Tibial artery (tissue), 4 donors: ENCODE measurements around the gene MLPH.

Experiments
- DNase-seq, 2 donors: peaks; one replicate each; pipeline ENCODE4 v3.0.0-alpha.2; 2019
- H3K27ac ChIP-seq, 2 donors: fragments of 200-600 bp; sonication (generic) in 1 of 2; 1 replicate in 1 of 2; 2 replicates in 1 of 2; pipeline ENCODE4 v1.5.1; 2018 to 2019; ENCODE audit warnings: mild to moderate bottlenecking in 1 of 2
- H3K27me3 ChIP-seq, 2 donors: fragments of 200-600 bp; sonication (generic) in 1 of 2; one replicate each; pipeline versions ENCODE4 v1.5.1 to v1.6.0; 2016 to 2019
- H3K36me3 ChIP-seq, 3 donors: fragments of 200-600 bp; sonication (generic) in 2 of 3; one replicate each; pipeline ENCODE4 v1.5.1; 2016 to 2019; ENCODE audit warnings: mild to moderate bottlenecking in 2 of 3
- H3K4me1 ChIP-seq, 4 donors: fragments of 200-600 bp; sonication (generic) in 2 of 4; 1 replicate in 3 of 4; 2 replicates in 1 of 4; pipeline ENCODE4 v1.5.1; 2016 to 2019
- H3K4me3 ChIP-seq, 2 donors: fragments of 200-600 bp; sonication (generic) in 1 of 2; 1 replicate in 1 of 2; 2 replicates in 1 of 2; pipeline ENCODE4 v1.5.1; 2018 to 2019; ENCODE audit warnings: mild to moderate bottlenecking in 2 of 2
- H3K9me3 ChIP-seq, 3 donors: fragments of 200-600 bp; sonication (generic) in 1 of 3; one replicate each; pipeline ENCODE4 v1.5.1; 2016 to 2019
- intact Hi-C: fragments of 100-400 bp; cut with DNase I; formaldehyde crosslinking; loops from one replicate; pipeline ENCODE4 v1.15.0; 2023; ENCODE audit warnings: low total_unique reads
- TF ChIP-seq, protein P1 (sequence below), 2 experiments: fragments of 200-600 bp in 1 of 2; fragments of 450-650 bp in 1 of 2; IDR thresholded peaks; one replicate each; pipeline ENCODE4 v1.5.1; 2017 to 2019; ENCODE audit warnings: antibody characterized with exemption in 2 of 2, mild to moderate bottlenecking in 1 of 2, moderate library complexity in 1 of 2

Gene MLPH

DNA sequence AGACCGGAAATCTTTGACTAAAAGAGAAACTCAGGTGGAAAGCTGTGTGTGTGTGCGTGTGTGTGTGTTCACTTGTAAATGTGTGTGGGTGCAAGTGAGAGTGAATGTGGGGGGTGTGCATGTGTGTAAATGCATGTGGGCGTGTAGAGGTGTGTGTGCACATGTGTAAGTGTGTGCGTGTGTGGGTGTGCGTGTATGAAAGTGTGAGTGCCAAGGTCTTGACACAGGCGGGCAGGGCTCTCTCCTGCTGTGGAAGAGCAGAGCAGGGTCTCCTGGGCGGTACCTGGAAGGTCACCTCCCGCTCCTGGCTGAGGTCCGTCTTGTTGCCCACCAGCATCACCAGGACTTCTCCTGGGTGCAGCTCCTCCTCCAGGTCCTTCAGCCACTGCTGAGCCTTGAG, 89.9 kb downstream of the MLPH start:
- TF ChIP-seq, protein P1, sequence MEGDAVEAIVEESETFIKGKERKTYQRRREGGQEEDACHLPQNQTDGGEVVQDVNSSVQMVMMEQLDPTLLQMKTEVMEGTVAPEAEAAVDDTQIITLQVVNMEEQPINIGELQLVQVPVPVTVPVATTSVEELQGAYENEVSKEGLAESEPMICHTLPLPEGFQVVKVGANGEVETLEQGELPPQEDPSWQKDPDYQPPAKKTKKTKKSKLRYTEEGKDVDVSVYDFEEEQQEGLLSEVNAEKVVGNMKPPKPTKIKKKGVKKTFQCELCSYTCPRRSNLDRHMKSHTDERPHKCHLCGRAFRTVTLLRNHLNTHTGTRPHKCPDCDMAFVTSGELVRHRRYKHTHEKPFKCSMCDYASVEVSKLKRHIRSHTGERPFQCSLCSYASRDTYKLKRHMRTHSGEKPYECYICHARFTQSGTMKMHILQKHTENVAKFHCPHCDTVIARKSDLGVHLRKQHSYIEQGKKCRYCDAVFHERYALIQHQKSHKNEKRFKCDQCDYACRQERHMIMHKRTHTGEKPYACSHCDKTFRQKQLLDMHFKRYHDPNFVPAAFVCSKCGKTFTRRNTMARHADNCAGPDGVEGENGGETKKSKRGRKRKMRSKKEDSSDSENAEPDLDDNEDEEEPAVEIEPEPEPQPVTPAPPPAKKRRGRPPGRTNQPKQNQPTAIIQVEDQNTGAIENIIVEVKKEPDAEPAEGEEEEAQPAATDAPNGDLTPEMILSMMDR (IDR thresholded peaks at IDR 0.05): no peak
- Histone ChIP-seq H3K36me3 (peaks cover 0 to 4% (median 0%) of the 10 kb centered on the region in 3 donors), H3K27ac (no peak overlapping the region), H3K4me1 (peaks cover 0 to 23% (median 10%) of the 10 kb centered on the region in 4 donors), H3K4me3 (no peak overlapping the region), H3K9me3 (no peaks in the 10 kb centered on the region), H3K27me3 (no peaks in the 10 kb centered on the region)
- intact Hi-C loops: loop anchor here (10.0 kb wide), 2 partner anchors 422 to 452 kb away; no protein-coding TSS in a partner anchor
- no peak for DNase-seq

DNA sequence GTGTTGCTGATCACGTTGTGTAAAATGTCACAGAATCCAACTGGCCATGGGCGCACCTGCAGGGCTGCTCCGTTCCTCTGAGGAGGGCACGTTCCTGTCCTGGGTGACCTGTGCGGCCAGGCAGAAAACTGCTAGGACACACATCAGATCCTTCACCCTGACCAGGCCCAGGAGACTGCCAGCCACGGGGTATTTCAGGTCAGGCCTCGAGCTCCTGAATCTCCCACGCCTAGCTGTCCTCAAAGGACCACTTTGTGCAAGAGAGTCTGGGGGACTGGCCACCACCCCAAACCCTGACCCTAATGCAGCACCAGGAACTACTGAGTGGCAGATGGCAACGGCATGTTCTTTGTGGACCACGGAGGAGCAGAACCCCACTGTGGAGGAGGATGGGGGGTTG, 90.4 kb downstream of the MLPH start:
- TF ChIP-seq, protein P1 (IDR thresholded peaks at IDR 0.05): no peak
- H3K4me1 ChIP-seq: peaks cover 0 to 23% (median 13%) of the 10 kb centered on the region in 4 donors
- no peak overlapping the region for H3K27ac ChIP-seq
- intact Hi-C loops: loop anchor here (10.0 kb wide), 2 partner anchors 423 to 453 kb away; no protein-coding TSS in a partner anchor
- no peak overlapping the region for H3K4me3 ChIP-seq
- peaks cover 0 to 4% (median 0%) of the 10 kb centered on the region in 3 donors for H3K36me3 ChIP-seq
- no peak for DNase-seq
- no peaks in the 10 kb centered on the region for H3K27me3 ChIP-seq
- H3K9me3 ChIP-seq: no peaks in the 10 kb centered on the region

DNA sequence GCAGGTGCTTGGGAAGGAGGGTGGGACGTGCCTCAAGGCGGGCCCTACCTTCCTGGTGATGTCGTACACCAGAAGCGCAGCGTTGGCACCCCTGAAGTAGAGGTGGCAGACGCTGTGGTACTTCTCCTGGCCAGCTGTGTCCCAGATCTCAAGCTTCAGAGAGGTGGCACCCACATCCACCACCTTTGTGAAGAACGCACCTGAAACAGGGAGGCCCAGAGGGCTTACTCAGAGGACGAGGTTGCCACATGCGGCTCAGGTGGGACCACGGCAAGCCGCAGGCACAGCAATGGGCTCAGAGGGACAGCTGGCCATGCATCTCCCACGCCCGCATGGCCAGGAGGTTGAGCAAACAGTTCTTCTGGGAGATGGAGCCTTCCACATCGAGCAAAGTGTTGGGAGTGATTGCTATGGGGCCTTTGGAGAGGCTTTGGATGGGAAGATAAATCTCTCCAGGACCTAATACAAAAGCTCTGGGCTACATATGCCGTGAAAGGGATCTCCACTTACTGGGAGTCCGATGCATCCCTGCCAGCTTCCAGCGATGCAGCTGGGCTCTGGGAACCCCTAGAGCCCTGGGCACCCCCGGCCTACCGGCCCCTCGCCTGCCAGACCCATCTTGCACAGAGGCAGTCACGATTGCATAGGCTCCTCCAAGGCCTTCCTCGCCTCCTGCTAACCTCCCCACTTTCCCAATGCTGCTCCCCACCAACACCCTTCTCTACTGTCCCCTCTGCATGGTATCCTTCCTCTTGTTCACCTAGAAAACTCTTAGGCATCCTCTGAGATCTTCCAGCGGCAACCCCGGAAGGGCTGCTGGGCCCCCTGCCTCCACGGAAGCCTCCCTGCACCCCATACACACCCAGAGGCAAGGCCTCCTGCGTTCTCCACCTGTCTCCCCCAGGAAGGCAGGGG, 91.2 kb downstream of the MLPH start:
- H3K36me3 ChIP-seq: peaks cover 0 to 4% (median 0%) of the 10 kb centered on the region in 3 donors
- no peaks in the 10 kb centered on the region for H3K27me3 ChIP-seq
- H3K4me3 ChIP-seq: no peak overlapping the region
- DNase-seq: no peak
- peaks cover 0 to 24% (median 15%) of the 10 kb centered on the region in 4 donors for H3K4me1 ChIP-seq
- intact Hi-C loops: loop anchor here (10.0 kb wide), 2 partner anchors 423 to 453 kb away; no protein-coding TSS in a partner anchor
- H3K27ac ChIP-seq: no peak overlapping the region
- TF ChIP-seq, protein P1 (IDR thresholded peaks at IDR 0.05): no peak
- no peaks in the 10 kb centered on the region for H3K9me3 ChIP-seq

DNA sequence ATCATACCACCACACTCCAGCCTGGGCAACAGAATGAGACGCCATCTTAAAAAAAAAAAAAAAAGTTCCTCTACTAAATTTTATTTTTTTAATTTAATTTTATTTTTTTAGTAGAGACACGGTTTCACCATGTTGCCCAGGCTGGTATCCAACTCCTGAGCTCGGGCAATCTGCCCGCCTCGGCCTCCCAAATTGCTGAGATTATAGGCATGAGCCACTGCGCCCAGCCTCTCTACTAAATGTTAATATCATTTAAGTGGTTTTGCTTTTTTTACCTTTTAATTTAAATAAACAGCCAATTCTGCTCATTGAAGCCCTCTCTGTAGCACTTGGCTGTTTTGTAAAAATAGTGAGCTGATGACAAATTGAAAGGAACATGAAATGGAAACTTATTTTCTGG, 94.3 kb downstream of the MLPH start:
- TF ChIP-seq, protein P1 (IDR thresholded peaks at IDR 0.05): no peak
- Histone ChIP-seq H3K27ac (peak overlapping the region; percentile 72 to 76), H3K4me1 (peaks cover 0 to 18% (median 13%) of the 10 kb centered on the region in 4 donors), H3K36me3 (peaks cover 0 to 4% (median 0%) of the 10 kb centered on the region in 3 donors), H3K9me3 (no peaks in the 10 kb centered on the region), H3K4me3 (no peak overlapping the region), H3K27me3 (no peaks in the 10 kb centered on the region)
- DNase-seq: no peak
- intact Hi-C loops: no loop called here

DNA sequence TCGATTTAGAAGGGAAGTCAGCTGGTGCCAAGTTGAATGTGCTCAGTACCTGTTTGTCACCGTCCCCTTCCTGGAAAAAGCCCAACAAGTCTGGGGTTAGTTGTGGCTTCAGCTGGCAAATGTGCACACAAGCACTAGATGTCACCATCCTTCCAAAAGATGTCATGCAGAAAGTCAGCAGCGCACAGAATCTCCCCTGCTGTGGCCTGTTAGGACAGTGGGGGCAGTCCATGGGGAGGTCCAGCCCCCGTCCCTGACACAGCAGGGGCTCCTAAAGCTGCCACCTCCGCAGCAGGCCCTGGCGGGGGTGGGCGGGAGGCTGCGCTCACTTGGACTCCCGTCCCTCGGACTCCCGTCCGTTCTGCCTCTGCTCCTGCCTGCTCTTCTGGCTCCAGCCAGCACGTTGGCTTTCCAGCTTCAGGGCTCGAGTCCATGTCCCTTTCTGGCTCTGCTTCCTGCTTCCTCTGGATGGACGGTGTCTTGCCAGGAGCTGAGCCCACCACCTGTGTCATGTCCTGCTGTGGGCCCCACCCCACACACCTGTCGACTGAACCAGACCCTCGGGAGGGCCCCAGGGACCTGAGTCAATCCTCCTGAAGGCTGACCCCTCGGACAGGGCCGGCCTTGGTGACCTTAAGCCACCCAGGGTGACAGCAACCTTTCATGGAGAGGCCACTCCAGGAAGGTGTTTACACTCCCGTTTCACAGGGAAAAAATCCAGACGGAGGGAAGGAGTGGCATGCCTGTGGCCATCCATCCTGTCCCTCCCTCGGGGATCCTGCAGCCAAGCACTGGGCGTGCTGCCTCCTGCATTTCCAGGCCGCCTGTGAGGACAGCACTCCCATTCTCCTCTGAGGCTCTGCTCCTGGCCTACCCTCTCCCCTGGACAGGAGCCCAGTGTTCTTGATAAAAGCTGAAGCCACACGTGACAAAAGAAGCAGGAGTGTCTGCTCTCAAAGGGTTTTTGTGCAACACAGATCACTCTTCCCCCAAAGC, 95.0 kb downstream of the MLPH start:
- intact Hi-C loops: no loop called here
- Histone ChIP-seq H3K4me3 (peak overlapping the region; percentile 29 to 42), H3K36me3 (peaks cover 0 to 1% (median 0%) of the 10 kb centered on the region in 3 donors), H3K27me3 (no peaks in the 10 kb centered on the region), H3K9me3 (no peaks in the 10 kb centered on the region), H3K27ac (peak overlapping the region; percentile 72 to 76), H3K4me1 (peaks cover 0 to 18% (median 13%) of the 10 kb centered on the region in 4 donors)
- TF ChIP-seq, protein P1 (IDR thresholded peaks at IDR 0.05): peak; percentile 48 to 50
- DNase-seq: peak; percentile 70 to 87
